ENCODE data around the gene BTBD2. TPM values are rescaled to one million over a fixed set of nuclear protein-coding genes. Genes with fewer than 3 reads are reported as not detected.

The BTBD2 gene
- total RNA-seq, 1 experiment from 2014 or later, result 110 TPM

DNA sequence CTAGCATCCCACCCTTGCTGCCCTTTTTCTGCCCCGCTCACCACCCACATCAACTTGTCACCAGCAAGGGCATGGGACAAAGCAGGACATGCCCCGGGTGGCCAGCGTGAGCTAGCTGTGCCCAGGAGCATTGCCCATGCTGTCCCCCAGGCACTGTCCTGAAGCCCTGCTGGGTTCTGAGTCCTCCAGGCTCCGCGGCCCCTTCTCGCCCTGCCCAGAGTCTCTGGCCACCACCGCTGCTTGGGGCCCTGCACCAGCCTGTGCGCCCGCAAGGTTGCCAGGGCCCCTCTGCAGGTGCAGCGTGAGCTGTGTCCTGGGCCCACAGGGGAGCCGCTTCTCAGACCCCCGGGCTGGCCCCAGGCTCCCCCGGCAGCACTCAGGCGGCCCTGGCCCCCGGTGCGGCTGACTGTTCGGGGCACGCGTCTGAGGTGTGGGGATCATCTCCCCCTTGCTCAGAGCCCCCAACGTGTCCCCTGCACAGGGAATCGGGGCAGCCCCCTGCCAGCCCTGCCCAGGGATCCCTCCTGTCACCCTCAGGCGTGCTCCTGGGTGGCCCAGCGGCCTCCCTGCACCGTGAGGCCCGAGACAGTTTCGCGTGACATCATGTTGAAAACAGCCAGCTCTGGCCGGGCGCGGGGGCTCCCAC lies 70.5 kb downstream of the BTBD2 start:
- Histone ChIP-seq H3K18ac (ENCODE audit: insufficient read length, low read depth, low read length) (no peak overlapping the region), H3K4me1 (ENCODE audit: insufficient read depth, low read length) (no peaks in the 10 kb centered on the region; the same call in 1 of the 2 replicates), H3K4ac (ENCODE audit: low read depth, low read length) (no peak overlapping the region), H4K5ac (ENCODE audit: insufficient read length, low read depth, low read length) (no peak overlapping the region), H2BK5ac (ENCODE audit: insufficient read length, low read length) (no peak overlapping the region), H4K91ac (ENCODE audit: insufficient read length, low read depth, low read length) (no peak overlapping the region), H3K4me2 (ENCODE audit: insufficient read depth, insufficient read length, low read length) (no peak overlapping the region), H2BK120ac (ENCODE audit: low read depth, low read length, poor library complexity, severe bottlenecking) (no peak overlapping the region), H3K14ac (ENCODE audit: insufficient read depth, low read length) (no peak overlapping the region), H2BK12ac (ENCODE audit: insufficient read length, low read depth, low read length) (no peak overlapping the region), H3K56ac (ENCODE audit: insufficient read length, low read depth, low read length) (no peak overlapping the region), H3K27me3 (ENCODE audit: insufficient read depth, low read length) (no peaks in the 10 kb centered on the region), H3K9ac (ENCODE audit: extremely low read depth, insufficient read length, low read length) (no peak overlapping the region), H3K23me2 (ENCODE audit: insufficient read length, low read depth, low read length, poor library complexity, severe bottlenecking) (peaks cover 11% of the 10 kb centered on the region), H2AK5ac (ENCODE audit: insufficient read length, low read length) (no peak overlapping the region), H3K27ac (ENCODE audit: insufficient read length, low read depth, low read length) (no peak overlapping the region), H3K9me3 (ENCODE audit: control insufficient read depth, low read depth, low read length) (no peaks in the 10 kb centered on the region), H3K79me2 (ENCODE audit: insufficient read depth, low read length) (peaks cover 54% of the 10 kb centered on the region), H3T11ph (ENCODE audit: low read length) (no peak overlapping the region), H4K20me1 (ENCODE audit: control insufficient read depth, insufficient read depth, insufficient read length) (no peaks in the 10 kb centered on the region), H4K8ac (replicated peaks; ENCODE audit: insufficient read length, low read depth, low read length) (no peak overlapping the region), H2BK20ac (ENCODE audit: low read depth, low read length, poor library complexity, severe bottlenecking) (no peak overlapping the region), H2AFZ (ENCODE audit: low read length) (no peak overlapping the region), H3K23ac (ENCODE audit: insufficient read length, low read depth, low read length) (no peak overlapping the region), H3K79me1 (ENCODE audit: insufficient read depth, low read depth, low read length, poor library complexity, severe bottlenecking) (peaks cover 9% of the 10 kb centered on the region), H2BK15ac (ENCODE audit: low read depth, low read length) (no peak overlapping the region)
- H3K36me3 Mint-ChIP-seq (ENCODE audit: insufficient read depth in 1 of 3, low read depth in 3 of 3), result peaks cover 7 to 9% (median 8%) of the 10 kb centered on the region in 3 experiments; a peak in 6 of 7 replicates
- DNase-seq, result no peak
- no peak overlapping the region for H3K4me3 Mint-ChIP-seq
- TF ChIP-seq, protein P1, sequence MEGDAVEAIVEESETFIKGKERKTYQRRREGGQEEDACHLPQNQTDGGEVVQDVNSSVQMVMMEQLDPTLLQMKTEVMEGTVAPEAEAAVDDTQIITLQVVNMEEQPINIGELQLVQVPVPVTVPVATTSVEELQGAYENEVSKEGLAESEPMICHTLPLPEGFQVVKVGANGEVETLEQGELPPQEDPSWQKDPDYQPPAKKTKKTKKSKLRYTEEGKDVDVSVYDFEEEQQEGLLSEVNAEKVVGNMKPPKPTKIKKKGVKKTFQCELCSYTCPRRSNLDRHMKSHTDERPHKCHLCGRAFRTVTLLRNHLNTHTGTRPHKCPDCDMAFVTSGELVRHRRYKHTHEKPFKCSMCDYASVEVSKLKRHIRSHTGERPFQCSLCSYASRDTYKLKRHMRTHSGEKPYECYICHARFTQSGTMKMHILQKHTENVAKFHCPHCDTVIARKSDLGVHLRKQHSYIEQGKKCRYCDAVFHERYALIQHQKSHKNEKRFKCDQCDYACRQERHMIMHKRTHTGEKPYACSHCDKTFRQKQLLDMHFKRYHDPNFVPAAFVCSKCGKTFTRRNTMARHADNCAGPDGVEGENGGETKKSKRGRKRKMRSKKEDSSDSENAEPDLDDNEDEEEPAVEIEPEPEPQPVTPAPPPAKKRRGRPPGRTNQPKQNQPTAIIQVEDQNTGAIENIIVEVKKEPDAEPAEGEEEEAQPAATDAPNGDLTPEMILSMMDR (conservative IDR thresholded peaks at IDR 0.05), result no peak
- H3K4me1 Mint-ChIP-seq, result peaks cover 18 to 22% of the 10 kb centered on the region in 2 experiments
- H3K9me3 Mint-ChIP-seq, result no peaks in the 10 kb centered on the region
- WGBS (ENCODE audit: extremely low coverage, insufficient read length, low lambda C conversion rate), result no CpG with 5 or more reads among the region's 30 CpGs
- H3K27me3 Mint-ChIP-seq (ENCODE audit: low read depth), result no peaks in the 10 kb centered on the region
- no peak overlapping the region; a peak in 1 of 7 replicates for H3K27ac Mint-ChIP-seq
